ENCODE data around the gene TMEM179.

DNA sequence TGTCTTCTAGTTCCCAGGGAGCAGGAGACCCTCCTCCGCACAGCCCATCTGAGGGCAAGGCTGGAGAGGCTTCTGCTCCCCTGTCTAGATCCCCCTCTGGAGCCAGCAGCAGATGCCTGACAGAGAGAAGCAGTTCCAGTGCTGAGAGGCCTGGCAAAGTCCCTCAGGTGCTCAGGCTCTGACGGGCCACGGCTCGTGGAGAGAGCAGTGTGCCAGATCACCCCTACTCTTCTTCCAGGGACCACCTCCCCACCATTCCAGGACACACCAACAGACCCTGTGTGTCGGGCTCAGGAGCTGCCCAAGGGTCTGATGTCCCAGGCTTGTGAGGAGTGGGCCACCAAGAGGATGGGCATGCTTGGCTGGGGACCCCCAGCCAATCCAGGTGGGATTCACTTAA, 47.5 kb downstream of the TMEM179 start:
- TF ChIP-seq, protein P1, sequence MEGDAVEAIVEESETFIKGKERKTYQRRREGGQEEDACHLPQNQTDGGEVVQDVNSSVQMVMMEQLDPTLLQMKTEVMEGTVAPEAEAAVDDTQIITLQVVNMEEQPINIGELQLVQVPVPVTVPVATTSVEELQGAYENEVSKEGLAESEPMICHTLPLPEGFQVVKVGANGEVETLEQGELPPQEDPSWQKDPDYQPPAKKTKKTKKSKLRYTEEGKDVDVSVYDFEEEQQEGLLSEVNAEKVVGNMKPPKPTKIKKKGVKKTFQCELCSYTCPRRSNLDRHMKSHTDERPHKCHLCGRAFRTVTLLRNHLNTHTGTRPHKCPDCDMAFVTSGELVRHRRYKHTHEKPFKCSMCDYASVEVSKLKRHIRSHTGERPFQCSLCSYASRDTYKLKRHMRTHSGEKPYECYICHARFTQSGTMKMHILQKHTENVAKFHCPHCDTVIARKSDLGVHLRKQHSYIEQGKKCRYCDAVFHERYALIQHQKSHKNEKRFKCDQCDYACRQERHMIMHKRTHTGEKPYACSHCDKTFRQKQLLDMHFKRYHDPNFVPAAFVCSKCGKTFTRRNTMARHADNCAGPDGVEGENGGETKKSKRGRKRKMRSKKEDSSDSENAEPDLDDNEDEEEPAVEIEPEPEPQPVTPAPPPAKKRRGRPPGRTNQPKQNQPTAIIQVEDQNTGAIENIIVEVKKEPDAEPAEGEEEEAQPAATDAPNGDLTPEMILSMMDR (IDR thresholded peaks at IDR 0.05): no peak
- TF ChIP-seq POLR2AphosphoS5 (IDR thresholded peaks at IDR 0.05) (no peak), POLR2A (IDR thresholded peaks at IDR 0.05) (no peak)

All from upper lobe of left lung (tissue), 4 donors.